GM12873 (cell line): ENCODE measurements around the gene IL20RB.

ENCODE experiments used
- TF ChIP-seq, protein P1 (sequence below): IDR thresholded peaks from 2 replicates; pipeline ENCODE4 v1.5.1; 2012; ENCODE audit warnings: low read depth, mild to moderate bottlenecking, moderate library complexity, low read length, control low read depth; ENCODE audit not compliant: insufficient read depth; ENCODE audit errors: missing control alignments

IL20RB gene

DNA sequence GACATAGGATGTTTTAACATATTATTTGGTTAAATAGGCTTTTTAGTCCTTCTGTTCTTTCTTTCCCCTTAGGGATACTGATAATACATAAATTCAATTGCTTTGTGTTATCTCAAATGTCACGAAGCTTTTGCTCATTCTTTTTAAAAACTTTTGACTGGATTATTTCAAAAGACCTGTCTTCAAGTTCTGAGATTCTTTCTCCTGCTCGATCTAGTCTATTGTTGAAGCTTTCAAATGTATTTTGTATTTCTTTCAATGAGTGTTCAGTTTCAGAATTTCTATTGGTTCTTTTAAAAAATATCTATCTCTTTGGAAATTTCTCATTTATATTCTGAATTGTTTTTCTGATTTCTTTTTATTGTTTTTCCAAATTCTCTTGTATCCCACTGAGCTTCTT, 16.9 kb downstream of the IL20RB start:
- TF ChIP-seq, protein P1, sequence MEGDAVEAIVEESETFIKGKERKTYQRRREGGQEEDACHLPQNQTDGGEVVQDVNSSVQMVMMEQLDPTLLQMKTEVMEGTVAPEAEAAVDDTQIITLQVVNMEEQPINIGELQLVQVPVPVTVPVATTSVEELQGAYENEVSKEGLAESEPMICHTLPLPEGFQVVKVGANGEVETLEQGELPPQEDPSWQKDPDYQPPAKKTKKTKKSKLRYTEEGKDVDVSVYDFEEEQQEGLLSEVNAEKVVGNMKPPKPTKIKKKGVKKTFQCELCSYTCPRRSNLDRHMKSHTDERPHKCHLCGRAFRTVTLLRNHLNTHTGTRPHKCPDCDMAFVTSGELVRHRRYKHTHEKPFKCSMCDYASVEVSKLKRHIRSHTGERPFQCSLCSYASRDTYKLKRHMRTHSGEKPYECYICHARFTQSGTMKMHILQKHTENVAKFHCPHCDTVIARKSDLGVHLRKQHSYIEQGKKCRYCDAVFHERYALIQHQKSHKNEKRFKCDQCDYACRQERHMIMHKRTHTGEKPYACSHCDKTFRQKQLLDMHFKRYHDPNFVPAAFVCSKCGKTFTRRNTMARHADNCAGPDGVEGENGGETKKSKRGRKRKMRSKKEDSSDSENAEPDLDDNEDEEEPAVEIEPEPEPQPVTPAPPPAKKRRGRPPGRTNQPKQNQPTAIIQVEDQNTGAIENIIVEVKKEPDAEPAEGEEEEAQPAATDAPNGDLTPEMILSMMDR = no peak

DNA sequence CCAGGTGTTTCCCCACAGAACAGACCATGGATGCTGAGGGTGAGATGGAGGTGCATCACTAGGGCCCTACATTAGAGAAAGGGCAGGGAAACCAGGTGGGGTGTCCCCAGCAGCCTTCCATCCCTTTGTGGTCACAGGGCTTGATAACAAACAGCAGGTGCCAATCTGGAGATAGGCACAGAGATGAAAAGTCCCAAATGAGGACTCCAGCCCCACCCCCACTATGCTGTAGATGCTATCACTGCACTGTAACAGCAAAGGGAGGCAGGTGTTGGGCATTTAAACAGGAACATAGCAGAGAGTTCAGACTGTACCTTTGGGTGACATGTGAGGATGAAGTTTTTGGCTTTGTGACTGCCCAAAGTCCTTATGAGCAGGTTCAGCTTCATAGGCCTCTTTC, 21.4 kb downstream of the IL20RB start:
- TF ChIP-seq, protein P1 = no peak

DNA sequence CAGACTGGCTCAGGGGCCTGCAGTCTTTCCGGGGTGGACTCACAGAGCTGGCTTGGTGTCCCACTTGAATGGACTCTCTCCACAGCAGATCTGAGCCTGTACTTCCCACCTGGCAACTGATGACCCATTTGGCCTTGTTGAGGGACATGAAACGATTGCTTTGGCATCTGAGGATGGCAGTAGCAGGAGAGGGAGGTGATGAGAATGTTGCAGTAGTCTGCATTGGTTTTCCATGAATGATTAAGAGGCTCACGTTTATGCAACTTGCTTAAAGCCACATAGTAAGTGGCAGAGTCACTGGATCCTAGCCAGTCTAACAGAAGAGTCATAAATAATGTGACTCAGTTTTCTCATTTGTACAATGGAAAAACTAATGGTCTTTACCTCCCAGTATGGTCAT, 21.9 kb downstream of the IL20RB start:
- TF ChIP-seq, protein P1 = no peak

DNA sequence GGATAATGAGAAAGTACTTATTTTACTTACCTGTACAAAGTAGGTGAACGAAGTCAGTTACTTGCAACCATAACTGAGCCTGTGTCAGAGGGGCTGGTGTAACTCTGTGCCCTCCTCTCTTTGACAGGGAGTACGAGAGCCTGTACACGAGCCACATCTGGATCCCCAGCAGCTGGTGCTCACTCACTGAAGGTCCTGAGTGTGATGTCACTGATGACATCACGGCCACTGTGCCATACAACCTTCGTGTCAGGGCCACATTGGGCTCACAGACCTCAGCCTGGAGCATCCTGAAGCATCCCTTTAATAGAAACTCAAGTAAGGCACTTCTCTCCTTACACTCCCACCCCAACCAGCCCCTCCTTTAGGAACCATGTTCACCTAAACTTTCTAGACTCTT, 24.2 kb downstream of the IL20RB start:
- TF ChIP-seq, protein P1 = no peak

DNA sequence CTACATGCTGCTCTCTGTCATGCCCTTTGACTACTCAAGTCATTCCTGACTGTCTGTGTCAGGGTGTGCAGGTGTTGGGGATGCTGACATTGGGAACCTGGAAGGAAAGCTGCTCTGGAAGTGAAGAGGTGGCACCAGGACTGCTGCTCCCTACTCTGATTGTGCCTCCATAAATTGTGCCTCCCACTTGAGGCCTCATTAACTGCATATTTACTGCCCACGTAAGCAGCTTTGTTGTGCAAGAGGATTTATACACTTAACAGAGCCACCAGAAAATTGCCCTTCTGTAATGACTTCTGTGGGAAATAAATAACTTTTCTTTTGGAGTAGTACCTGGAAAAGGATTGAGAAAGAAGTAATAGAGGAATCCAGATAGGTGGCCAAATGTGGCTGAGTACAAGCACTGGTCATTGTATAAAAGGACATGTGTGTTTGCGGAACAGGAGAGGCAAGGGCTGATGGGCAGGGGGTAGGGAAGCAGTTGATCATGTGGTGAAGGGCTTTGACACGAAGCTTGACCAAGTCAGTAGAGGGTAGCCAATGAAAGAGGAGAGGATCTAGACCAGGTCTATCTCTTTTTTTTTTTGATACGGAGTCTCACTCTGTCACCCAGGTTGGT, 24.8 kb downstream of the IL20RB start:
- TF ChIP-seq, protein P1 = no peak

DNA sequence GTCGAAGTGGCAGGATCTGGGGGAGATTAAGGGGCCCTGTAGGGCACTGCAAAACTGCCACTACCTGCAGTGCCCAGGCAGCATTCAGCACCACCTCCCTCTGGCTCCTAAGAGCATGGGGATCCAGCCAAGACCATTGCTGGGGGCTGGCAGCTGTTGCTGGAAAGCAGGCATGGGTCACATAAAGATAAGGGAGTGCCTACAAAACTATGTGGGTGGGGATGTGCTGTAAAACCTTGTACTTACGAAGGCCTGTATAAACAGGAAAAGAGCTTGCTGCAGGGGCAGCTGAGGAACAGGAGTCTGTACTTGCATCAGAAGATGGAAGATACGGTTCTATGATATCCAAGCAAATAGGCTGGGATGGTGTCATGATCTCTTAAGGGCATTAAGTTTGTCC, 27.1 kb downstream of the IL20RB start:
- TF ChIP-seq, protein P1 = no peak

DNA sequence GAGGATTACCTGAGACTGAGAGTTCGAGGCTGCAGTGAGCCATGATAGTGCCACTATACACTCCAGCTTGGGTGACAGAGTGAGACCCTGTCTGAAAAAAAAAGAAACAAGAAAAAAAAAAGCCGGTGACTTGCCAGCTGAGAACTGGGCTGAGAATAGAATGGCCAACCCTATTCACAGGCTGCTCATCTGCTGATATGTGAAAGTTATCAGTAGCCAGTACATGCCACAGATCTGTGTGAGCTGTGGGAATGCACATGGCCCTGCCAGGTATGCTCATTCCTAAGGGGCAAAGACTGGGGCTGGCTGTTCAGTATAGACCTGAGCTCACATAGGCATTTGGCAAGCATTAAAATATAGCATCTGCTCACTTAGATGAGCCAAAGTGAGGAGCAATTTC, 30.9 kb downstream of the IL20RB start:
- TF ChIP-seq, protein P1 = no peak
